ENCODE results near the gene GTF3C2.

Gene GTF3C2

DNA sequence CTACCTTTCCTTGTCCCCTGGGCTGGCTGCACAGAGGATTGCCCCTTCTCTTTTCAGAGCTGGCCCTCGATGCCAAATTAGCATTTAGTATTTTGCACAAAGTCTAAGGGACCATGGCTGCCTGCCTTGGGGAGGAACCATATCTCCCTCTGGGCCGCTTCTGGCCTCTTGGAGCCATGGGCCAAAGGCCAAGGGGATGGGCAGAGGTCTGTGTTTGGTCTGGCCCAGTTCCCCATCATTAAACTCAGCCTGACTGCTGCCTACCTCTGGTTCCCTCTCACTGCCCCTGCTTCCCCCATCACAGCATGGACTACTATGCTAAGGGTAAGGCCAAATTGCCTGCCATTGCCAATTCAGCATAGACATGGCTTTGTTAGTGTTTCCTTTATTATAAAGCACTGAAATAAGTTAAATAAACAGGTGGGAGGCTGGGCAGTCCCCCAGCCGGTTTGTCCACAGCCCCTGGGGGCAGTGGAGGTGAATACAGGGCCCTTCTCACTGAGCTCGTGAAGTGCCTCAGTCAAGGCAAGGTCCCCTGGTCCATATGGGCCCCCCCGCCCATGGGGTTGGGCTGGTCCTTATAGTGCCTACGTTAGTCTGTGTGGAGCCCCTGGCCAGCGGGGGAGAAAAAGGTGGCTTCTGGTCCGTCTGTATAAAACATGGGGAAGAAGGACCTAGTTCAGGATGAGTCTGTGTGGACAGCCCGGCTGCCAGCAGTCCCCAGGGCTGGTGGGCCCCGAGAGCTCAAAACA is 20.5 kb upstream of the GTF3C2 start:
- TF ChIP-seq, protein P1, sequence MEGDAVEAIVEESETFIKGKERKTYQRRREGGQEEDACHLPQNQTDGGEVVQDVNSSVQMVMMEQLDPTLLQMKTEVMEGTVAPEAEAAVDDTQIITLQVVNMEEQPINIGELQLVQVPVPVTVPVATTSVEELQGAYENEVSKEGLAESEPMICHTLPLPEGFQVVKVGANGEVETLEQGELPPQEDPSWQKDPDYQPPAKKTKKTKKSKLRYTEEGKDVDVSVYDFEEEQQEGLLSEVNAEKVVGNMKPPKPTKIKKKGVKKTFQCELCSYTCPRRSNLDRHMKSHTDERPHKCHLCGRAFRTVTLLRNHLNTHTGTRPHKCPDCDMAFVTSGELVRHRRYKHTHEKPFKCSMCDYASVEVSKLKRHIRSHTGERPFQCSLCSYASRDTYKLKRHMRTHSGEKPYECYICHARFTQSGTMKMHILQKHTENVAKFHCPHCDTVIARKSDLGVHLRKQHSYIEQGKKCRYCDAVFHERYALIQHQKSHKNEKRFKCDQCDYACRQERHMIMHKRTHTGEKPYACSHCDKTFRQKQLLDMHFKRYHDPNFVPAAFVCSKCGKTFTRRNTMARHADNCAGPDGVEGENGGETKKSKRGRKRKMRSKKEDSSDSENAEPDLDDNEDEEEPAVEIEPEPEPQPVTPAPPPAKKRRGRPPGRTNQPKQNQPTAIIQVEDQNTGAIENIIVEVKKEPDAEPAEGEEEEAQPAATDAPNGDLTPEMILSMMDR (IDR thresholded peaks at IDR 0.05; ENCODE audit: low read length, missing control alignments), result no peak
- H3K4me3 ChIP-seq (replicated peaks; ENCODE audit: low read depth, low read length), result no peak overlapping the region
- no peak for DNase-seq (ENCODE audit: low read depth)

DNA sequence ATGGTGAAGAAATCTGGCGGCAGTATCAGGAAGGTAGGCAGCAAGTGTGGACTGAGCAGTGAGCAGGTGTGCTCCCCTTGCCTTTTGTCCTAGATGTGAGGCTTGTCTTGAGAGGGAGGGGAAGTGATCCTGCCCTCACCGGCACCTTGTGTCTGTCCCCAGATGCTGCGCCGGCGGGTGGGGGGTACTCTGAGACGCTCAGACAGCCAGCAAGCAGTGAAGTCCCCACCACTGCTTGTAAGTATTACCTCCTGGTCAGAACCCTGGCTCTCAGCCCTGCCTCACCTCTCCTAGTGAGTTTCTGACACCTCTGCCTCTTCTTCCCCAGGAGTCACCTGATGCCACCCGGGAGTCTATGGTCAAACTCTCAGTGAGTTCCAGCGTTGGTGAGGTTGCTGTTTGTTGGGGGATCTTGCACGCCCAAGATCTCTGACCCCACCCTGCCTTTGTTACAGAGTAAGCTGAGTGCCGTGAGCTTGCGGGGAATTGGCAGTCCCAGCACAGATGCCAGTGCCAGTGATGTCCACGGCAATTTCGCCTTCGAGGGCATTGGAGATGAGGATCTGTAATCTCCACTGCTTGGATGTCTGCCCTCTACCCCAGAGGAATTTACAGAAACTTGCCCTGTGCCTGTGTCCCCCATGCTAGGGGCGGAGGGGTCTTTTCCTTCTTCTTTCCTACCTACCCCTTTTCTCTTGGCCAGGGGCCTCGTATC is 19.7 kb upstream of the GTF3C2 start:
- no peak for DNase-seq (ENCODE audit: low read depth)
- TF ChIP-seq, protein P1 (IDR thresholded peaks at IDR 0.05; ENCODE audit: low read length, missing control alignments), result no peak
- no peak overlapping the region for H3K4me3 ChIP-seq (replicated peaks; ENCODE audit: low read depth, low read length)

DNA sequence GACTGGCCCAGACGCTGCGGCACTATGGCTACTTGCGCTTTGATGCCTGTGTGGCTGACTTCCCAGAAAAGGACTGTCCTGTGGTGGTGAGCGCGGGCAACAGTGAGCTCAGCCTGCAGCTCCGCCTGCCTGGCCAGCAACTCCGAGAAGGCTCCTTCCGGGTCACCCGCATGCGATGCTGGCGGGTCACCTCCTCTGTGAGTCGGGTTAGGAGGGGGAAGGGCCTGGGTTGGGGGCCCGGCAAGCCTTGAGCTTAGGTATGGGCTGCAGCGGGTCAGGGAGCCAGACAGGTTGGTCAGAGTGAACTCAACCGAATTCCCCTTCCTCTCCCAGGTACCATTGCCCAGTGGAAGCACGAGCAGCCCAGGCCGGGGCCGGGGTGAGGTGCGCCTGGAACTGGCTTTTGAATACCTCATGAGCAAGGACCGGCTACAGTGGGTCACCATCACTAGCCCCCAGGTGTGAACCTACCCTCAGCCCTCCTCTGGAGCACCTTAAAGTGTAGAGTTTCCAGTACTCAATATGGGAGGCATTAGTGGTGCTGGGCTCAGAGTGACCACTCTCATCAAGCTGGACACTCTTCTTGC is 19.0 kb upstream of the GTF3C2 start:
- TF ChIP-seq, protein P1 (IDR thresholded peaks at IDR 0.05; ENCODE audit: low read length, missing control alignments), result no peak
- DNase-seq (ENCODE audit: low read depth), result no peak
- no peak overlapping the region for H3K4me3 ChIP-seq (replicated peaks; ENCODE audit: low read depth, low read length)

DNA sequence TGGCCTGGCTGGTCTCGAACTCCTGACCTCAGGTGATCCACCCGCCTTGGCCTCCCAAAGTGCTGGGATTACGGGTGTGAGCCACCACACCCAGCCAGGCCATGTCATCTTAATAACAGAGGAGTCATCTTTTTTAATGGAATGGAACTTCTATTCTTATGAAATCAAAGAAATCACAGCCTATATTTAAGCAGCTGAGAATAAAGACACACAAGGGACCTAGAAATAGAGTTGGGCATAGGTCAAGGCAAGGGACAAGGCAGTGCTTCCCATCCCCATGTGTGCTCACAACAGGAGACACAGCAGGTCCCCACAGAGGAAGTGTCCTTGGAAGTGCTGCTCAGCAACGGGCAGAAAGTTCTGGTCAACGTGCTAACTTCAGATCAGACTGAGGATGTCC is 17.0 kb upstream of the GTF3C2 start:
- no peak overlapping the region for H3K4me3 ChIP-seq (replicated peaks; ENCODE audit: low read depth, low read length)
- TF ChIP-seq, protein P1 (IDR thresholded peaks at IDR 0.05; ENCODE audit: low read length, missing control alignments), result no peak
- no peak for DNase-seq (ENCODE audit: low read depth)

DNA sequence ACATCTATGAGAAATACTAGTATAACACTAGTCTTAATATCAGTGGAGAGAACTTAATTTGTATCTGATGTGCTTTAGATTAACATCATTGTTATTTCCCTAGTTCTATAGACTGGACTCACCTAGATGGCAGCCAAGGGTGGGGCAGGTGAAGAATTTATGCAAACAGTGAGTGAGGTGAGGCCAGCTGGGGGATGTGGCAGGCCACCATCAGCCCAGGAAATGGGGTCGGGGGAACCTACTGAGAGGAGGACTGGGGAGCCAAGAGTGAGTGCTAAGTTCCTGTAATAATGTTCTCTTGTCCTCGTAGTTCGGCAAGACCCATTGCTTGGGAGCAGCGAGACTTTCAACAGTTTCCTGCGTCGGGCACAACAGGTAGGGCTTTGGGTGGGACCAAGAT is 16.4 kb upstream of the GTF3C2 start:
- H3K4me3 ChIP-seq (replicated peaks; ENCODE audit: low read depth, low read length), result no peak overlapping the region
- TF ChIP-seq, protein P1 (IDR thresholded peaks at IDR 0.05; ENCODE audit: low read length, missing control alignments), result no peak
- DNase-seq (ENCODE audit: low read depth), result no peak

DNA sequence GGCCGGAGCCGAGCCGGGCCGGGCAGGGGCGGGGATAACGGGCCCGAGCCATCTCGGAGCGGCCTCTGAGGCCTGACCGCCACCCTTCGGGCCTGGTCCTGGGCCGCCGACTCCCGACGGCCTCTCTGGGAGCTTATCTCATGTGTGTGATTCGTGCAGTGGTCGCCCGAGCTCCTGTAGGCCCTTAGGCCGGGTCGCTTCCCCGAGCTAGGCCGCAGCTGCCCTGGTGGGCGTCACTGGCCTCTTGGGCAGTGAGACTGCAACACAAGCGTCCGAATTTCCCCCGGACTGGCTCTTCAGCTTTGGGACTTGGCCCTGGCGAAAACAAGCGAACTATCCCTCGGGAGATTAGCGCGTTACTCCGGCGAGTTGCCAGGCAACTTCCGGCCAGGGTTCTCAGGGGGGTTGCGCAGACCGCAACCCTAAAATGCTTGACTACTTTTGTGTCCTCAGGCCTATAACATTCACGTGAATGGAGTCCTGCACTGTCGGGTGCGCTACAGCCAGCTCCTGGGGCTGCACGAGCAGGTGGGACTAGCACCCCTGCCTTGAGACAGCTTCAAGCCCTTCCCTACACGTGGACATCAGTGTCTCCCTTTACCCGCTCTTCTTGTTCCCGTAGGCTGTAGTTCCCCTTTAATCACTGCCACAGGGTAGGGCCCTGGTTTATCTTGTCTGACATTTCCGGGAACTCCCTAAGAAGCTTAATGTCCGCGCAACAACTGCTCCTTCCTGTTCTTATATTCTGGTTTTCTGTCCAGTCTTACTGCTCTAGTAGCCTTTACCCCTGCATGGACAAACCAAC is 14.5 kb upstream of the GTF3C2 start:
- H3K4me3 ChIP-seq (replicated peaks; ENCODE audit: low read depth, low read length), result peak overlapping the region; percentile 96
- TF ChIP-seq, protein P1 (IDR thresholded peaks at IDR 0.05; ENCODE audit: low read length, missing control alignments), result no peak
- peak; percentile 54 for DNase-seq (ENCODE audit: low read depth)

Data from fibroblast of pulmonary artery (primary cell).